ENCODE data around the gene ZNF688.

DNA sequence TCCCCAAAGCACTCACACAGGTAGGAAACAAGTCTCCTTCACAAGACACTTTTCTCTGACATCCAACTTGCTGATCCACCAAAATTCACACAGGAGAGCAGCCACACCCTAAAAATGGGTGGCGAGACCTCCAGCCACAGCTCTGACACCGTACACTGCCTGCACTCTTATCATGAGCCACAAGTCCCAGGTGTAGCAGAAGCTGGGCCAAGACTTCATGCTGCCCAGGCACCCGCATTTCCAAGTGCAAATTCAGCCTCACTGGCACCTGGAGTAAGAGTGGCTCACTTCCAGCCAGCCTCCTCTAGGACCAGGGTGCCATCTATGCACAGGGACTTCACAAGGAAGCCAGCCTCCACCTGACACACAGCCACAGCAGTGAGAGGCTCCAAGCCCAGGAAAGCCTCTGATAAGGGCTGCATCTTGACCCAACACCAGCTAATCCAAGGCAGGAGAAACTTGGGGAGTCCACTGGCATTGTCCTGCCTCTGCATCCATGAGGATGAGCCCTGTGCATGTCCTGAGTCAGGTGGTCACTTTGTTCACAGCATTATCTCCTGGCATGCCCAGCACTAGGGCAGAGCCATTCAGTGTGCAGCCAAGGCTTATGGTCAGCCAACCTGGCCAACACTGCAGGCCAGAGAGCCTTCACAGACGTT lies 42.6 kb downstream of the ZNF688 start:
- no peak for TF ChIP-seq CTCF (IDR thresholded peaks at IDR 0.05)
- no peak for TF ChIP-seq POLR2A (IDR thresholded peaks at IDR 0.05)
